ENCODE results near the gene SHISAL1. TPM values are rescaled to one million over a fixed set of nuclear protein-coding genes. Genes with fewer than 3 reads are reported as not detected.

The SHISAL1 gene
- total RNA-seq, 2 donors from 2014 or later = 0.42 to 0.95 TPM

GRCh38 chr22:44271732-44272400 is 40.9 kb downstream of the SHISAL1 start:
- H3K27me3 Mint-ChIP-seq (ENCODE audit: insufficient read depth) = no peaks in the 10 kb centered on the region

DNA sequence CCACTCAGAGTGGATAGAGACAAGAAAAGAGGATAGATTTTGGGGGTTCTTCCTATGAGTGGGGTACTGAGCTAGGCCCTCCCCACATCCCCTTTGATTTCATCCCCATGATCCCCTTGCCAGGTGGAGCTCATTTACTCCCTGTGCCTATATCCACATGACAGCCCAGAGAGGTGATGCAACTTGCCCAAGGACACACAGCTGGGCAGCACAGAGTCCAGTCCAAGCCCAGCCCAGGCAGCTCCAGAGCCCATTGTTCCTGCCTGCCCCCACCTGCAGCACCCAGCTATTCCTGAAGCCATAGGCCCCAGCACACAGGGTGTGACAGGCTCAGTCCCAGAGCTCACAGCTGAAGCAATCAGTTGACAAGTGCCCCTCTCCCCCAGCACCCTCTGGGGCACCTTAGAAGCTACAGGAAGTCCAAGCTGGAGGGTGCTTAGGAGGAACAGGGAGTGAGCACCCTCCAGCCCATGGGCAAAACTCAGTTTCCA is 41.7 kb downstream of the SHISAL1 start:
- TF ChIP-seq, protein P1, sequence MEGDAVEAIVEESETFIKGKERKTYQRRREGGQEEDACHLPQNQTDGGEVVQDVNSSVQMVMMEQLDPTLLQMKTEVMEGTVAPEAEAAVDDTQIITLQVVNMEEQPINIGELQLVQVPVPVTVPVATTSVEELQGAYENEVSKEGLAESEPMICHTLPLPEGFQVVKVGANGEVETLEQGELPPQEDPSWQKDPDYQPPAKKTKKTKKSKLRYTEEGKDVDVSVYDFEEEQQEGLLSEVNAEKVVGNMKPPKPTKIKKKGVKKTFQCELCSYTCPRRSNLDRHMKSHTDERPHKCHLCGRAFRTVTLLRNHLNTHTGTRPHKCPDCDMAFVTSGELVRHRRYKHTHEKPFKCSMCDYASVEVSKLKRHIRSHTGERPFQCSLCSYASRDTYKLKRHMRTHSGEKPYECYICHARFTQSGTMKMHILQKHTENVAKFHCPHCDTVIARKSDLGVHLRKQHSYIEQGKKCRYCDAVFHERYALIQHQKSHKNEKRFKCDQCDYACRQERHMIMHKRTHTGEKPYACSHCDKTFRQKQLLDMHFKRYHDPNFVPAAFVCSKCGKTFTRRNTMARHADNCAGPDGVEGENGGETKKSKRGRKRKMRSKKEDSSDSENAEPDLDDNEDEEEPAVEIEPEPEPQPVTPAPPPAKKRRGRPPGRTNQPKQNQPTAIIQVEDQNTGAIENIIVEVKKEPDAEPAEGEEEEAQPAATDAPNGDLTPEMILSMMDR (conservative IDR thresholded peaks at IDR 0.05) = no peak
- Histone ChIP-seq H3K9me3 (ENCODE audit: control insufficient read depth, low read length) (no peaks in the 10 kb centered on the region), H3K36me3 (ENCODE audit: control insufficient read depth, insufficient read depth, low read length) (no peaks in the 10 kb centered on the region), H3K4me1 (ENCODE audit: control insufficient read depth, insufficient read depth, low read length) (no peaks in the 10 kb centered on the region), H3K27ac (ENCODE audit: low read depth, low read length) (no peak overlapping the region), H3K4me3 (ENCODE audit: low read length) (no peak overlapping the region), H3K9ac (ENCODE audit: extremely low read depth, low read length, poor library complexity, severe bottlenecking) (no peak overlapping the region), H3K27me3 (ENCODE audit: control insufficient read depth, insufficient read depth, low read length, poor library complexity, severe bottlenecking) (no peaks in the 10 kb centered on the region)
- Mint-ChIP-seq H3K9me3 (no peaks in the 10 kb centered on the region), H3K4me1 (peaks cover 3% of the 10 kb centered on the region), H3K36me3 (ENCODE audit: low read depth) (no peaks in the 10 kb centered on the region), H3K4me3 (no peak overlapping the region), H3K27me3 (ENCODE audit: insufficient read depth) (no peaks in the 10 kb centered on the region), H3K27ac (no peak overlapping the region)
- DNase-seq = peak; percentile 25

More at GRCh38 chr22:44271732-44272400, 40.9 kb downstream of the SHISAL1 start:
- no peaks in the 10 kb centered on the region for H3K4me1 ChIP-seq (ENCODE audit: control insufficient read depth, insufficient read depth, low read length)
- Mint-ChIP-seq H3K9me3 (no peaks in the 10 kb centered on the region), H3K4me1 (peaks cover 5% of the 10 kb centered on the region), H3K27ac (no peak overlapping the region), H3K36me3 (ENCODE audit: low read depth) (no peaks in the 10 kb centered on the region), H3K4me3 (no peak overlapping the region)
- peak; percentile 41 for DNase-seq
- TF ChIP-seq, protein P1 (conservative IDR thresholded peaks at IDR 0.05) = no peak
- H3K4me3 ChIP-seq (ENCODE audit: low read length) = no peak overlapping the region
- H3K27me3 ChIP-seq (ENCODE audit: control insufficient read depth, insufficient read depth, low read length, poor library complexity, severe bottlenecking) = no peaks in the 10 kb centered on the region
- H3K36me3 ChIP-seq (ENCODE audit: control insufficient read depth, insufficient read depth, low read length) = no peaks in the 10 kb centered on the region
- 84 to 93% methylated on average over 9 to 11 of the region's 11 CpGs for WGBS, 2 experiments (ENCODE audit: insufficient coverage in 1 of 2, insufficient read length in 1 of 2)
- H3K9me3 ChIP-seq (ENCODE audit: control insufficient read depth, low read length) = no peaks in the 10 kb centered on the region
- no peak overlapping the region for H3K9ac ChIP-seq (ENCODE audit: extremely low read depth, low read length, poor library complexity, severe bottlenecking)
- no peak overlapping the region for H3K27ac ChIP-seq (ENCODE audit: low read depth, low read length)

DNA sequence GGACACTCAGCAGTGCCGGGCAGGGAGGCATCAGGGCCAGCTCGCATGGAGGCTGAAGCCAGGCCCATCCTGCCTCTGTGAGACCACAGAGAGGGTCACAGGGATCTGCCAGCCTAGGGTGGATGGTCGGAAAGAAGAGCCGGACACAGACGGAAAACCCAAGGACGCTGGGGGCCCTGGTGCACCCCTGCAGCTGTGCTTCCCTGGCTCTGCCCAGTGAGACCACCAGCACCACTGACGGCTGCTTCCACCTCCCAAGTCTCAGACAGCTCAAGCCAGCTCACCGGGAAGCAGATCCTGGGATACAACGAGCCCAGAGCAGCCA is 42.2 kb downstream of the SHISAL1 start:
- WGBS, 2 experiments (ENCODE audit: insufficient coverage in 1 of 2, insufficient read length in 1 of 2) = 90 to 95% methylated on average over 4 to 9 of the region's 9 CpGs
- peak; percentile 40 for DNase-seq
- no peak overlapping the region for H3K27ac ChIP-seq (ENCODE audit: low read depth, low read length)
- Mint-ChIP-seq H3K9me3 (no peaks in the 10 kb centered on the region), H3K36me3 (ENCODE audit: low read depth) (no peaks in the 10 kb centered on the region), H3K4me3 (no peak overlapping the region), H3K27ac (peak overlapping the region; percentile 12), H3K27me3 (ENCODE audit: insufficient read depth) (no peaks in the 10 kb centered on the region), H3K4me1 (no peaks in the 10 kb centered on the region)
- H3K4me1 ChIP-seq (ENCODE audit: control insufficient read depth, insufficient read depth, low read length) = no peaks in the 10 kb centered on the region
- TF ChIP-seq, protein P1 (conservative IDR thresholded peaks at IDR 0.05) = no peak
- no peak overlapping the region for H3K4me3 ChIP-seq (ENCODE audit: low read length)
- no peaks in the 10 kb centered on the region for H3K27me3 ChIP-seq (ENCODE audit: control insufficient read depth, insufficient read depth, low read length, poor library complexity, severe bottlenecking)
- no peaks in the 10 kb centered on the region for H3K36me3 ChIP-seq (ENCODE audit: control insufficient read depth, insufficient read depth, low read length)
- no peaks in the 10 kb centered on the region for H3K9me3 ChIP-seq (ENCODE audit: control insufficient read depth, low read length)
- H3K9ac ChIP-seq (ENCODE audit: extremely low read depth, low read length, poor library complexity, severe bottlenecking) = no peak overlapping the region

All from endodermal cell (in vitro differentiated cells).